GM19240 (cell line): ENCODE results near the gene AXIN1.

Experiments used
- DNase-seq: peaks from one replicate; pipeline ENCODE4 v3.0.0; 2011; ENCODE audit warnings: low spot score; ENCODE audit not compliant: insufficient read length

The AXIN1 gene

DNA sequence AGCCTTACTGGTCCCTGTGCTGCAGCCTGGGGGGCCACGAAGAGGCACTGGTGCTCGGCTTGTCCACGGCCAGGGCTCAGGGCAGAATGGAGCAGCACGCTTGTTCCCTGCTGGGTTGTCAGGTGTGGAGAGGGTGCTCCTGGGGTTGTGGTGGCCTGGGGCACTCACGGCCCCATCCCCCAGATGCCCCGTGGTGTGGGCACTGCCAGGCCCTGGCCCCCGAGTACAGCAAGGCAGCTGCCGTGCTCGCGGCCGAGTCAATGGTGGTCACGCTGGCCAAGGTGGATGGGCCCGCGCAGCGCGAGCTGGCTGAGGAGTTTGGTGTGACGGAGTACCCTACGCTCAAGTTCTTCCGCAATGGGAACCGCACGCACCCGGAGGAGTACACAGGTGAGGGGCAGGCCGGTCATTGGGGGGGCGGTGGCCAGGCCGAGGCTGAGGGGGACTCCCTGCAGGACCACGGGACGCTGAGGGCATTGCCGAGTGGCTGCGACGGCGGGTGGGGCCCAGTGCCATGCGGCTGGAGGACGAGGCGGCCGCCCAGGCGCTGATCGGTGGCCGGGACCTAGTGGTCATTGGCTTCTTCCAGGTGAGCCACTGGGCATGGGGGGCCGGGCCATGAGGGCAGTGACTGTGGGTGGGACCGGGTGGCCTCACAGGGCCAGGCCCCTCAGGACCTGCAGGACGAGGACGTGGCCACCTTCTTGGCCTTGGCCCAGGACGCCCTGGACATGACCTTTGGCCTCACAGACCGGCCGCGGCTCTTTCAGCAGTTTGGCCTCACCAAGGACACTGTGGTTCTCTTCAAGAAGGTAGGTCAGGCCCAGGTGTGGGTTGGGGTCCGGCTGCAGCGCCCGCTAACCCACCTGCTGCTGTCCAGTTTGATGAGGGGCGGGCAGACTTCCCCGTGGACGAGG, 68.1 kb downstream of the AXIN1 start:
- DNase-seq: no peak

GRCh38 chr16:283033-283805, 69.3 kb downstream of the AXIN1 start, which contains the start of gene PDIA2:
Gene PDIA2, plus strand, starts transcription at chr16:283164. Its CDS starts 6 bp downstream, at chr16:283170.
- no peak for DNase-seq

- DNase-seq: no peak
These were observed 70.0 kb downstream of the AXIN1 start for GRCh38 chr16:282491-282890.

GRCh38 chr16:281660-282255, 70.8 kb downstream of the AXIN1 start:
- no peak for DNase-seq

DNA sequence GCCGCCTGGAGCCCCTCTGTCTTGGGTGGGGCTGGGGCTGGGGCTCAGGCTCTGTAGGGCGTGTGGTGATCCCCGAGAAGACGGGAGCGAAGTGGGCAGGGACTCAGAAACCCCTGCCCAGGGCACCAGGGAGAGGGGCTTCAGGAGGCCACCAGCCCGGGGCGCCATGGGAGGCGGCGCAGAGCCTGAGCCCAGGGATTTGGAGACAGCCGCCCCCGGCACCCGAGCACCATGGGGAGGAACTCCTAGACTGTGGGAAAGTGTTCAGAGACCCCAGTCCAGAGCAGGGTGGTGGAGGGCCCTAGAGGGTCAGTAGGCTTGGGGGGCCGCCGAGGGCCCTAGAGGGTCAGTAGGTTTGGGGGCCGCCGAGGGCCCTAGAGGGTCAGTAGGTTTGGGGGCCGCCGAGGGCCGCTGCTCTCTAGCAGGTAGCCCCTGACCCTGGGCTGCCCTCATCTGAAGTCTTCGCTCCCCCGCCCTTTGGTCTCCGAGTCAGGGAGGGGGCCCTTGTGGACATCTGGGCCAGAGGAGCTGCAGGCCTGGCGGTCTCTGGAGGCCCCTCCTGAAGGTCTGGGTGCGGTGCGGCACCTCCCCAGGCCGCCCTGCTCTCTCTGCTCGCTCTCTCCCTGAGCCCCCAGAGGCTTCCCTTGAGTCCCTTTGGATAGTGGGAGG, 71.4 kb downstream of the AXIN1 start:
- no peak for DNase-seq

DNA sequence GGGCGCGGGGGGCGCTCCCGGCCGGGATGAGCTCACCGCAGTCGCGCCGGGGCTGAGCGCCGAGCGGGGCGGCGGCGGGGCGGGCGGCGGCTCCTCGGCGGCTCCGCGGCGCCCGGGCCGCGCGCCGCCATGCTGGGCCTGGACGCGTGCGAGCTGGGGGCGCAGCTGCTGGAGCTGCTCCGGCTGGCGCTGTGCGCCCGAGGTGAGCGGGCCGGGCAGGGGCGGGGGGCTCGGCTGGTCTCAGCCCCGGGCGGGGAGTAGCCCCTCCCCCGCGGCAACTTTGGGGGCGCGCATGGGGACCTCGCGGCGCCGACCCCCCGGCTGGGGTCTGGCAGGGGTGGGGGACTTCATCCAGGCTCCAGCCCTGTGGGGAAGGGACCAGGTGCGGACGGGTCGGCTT, 72.0 kb downstream of the AXIN1 start, which contains the start of gene ARHGDIG:
ARHGDIG (plus strand) TSS at position 40 of the 400 bp plus-strand sequence; CDS start at position 130, 90 bp downstream.
- DNase-seq: no peak

DNA sequence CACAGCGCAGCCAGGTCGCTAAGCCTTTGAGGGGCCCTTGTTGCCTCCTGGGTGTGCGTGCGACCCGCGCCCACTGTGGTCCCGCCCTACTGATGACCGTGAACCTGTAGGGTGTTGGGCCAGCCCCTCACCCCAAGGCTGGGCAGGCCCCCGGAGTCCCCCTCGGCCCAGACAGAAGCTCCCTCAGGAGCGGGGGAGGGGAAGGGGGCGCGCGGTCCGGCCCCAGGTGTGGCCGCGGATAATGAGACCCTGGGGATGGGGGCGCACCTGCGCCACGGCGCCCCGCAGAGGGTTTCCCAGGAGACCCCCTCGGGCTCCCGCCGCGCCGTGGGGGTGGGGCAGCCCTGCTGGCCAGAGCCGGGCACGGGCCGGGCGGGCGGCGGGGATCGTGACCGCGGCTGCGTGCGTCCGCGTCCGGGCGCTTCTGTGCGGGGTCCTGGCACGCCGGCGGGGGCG, 72.5 kb downstream of the AXIN1 start:
- no peak for DNase-seq

DNA sequence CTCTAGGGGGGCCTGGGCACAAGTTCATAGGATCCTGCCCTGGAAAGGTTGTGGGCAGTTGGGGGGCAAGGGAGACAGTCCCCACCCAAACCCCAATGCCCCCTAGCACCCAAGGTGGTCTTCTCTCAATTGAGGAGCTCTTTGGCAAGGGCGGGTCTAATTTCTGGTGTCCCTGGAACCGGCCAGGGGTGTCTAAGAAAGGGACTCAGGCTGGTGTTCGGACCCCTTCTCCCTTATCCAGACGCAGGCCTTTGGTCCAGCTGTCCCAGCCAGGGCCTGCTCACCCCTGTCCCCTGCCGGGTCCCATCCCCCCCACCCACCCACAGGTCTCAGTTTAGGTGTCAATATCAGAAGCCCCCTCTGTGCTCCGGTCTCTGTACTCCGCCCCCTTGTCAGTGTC, 73.0 kb downstream of the AXIN1 start:
- DNase-seq: no peak

DNA sequence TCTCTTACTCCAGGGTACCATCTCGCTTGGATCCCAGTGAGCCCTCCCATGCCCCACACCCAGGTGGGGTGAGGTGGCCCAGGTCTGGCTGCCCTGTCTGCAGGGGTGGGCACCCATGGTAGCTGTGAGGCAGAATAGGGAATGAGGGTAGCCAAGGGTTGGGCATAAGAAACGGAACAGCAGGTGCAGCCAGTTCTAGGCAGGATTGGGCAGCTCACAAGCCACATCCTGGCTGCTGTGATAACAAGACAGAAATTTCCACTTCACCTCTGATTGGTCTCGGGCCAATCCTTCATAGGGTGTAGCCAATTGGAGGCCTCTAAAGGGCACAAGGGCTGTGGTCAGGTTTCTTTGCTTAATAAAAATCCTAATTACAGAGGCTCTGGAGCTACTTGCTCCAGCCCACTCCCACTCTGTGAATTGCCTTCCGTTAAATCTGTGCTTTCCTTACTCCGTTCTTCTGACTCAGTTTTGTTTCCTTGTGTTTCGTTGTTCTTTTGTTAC, 73.6 kb downstream of the AXIN1 start:
- DNase-seq: no peak

DNA sequence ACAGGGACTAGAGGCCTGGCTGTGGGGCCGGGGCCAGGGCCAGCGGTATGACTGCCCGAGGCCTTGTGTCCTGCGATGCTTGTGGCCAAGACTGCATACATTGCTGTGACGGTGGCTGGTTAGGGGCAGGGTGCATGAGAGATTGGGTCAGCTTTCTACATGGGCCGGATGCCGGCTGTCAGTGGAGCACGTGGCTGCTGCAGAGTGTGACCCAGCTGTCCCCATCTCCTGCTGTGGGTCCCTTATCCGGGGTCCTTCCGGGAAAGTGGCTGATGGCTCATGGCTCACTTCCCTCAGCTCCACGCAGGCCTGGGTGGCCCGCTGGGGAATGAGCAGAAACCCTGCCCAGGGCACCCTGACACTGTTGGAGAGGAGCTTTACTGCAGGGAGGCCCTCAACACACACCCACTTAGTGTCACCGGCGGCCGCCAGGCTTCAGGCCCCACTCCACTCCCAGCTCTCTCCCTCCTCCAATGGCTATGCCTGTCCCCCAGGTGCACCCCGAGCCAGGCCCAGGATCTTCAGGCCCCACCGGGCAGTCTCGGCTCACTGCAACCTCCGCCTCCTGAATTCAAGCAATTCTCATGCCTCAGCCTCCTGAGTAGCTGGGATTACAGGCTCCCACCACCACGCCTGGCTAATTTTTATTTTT, 76.0 kb downstream of the AXIN1 start:
- DNase-seq: no peak

GRCh38 chr16:275786-276232, 76.7 kb downstream of the AXIN1 start, which contains the start of gene RGS11:
Gene RGS11, minus strand, starts transcription at chr16:275944. Its CDS starts 33 bp downstream, at chr16:275911.
- DNase-seq: no peak

DNA sequence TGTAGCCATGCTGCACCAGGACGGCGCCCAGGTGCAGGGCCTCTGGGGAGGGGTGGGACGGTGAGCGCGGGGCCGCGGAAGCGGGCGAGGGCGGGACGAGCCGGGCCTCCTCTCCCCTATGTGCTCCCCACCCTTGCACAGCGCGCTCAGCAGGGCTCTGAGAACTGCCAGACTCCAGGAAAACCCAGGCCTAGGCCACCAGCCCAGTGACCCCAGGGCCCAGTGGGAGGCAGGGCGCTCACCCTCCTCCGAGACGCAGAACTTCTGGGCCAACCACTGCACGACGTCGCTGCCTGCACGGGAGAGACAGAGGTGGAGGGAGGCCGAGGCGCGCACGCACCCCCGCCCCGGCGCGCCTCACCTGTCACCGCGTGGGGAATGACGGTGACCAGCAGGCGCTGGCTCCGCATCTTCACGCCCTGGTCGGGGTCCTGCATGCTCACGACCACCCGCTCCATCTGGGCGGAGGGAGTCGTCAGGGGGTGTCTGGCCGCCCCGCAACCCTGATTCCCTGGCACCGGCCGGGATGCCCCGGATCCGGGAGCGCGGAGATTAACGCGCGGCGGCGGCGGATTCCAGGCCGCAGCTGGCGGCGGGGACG, 77.4 kb downstream of the AXIN1 start:
- no peak for DNase-seq

- DNase-seq: no peak
These were observed 78.7 kb downstream of the AXIN1 start for GRCh38 chr16:273547-274421.

GRCh38 chr16:272633-273546, 79.6 kb downstream of the AXIN1 start:
- DNase-seq: no peak

GRCh38 chr16:270381-271255, 81.9 kb downstream of the AXIN1 start:
- DNase-seq: no peak

- no peak for DNase-seq
These were observed 83.3 kb downstream of the AXIN1 start for GRCh38 chr16:269061-269796.
